WTC11 (cell line): ENCODE results near the gene AOAH.

Experiments
- RELA ChIP-seq: sonication (generic); formaldehyde crosslinking; IDR thresholded peaks from 2 replicates; pipeline ENCODE4 v1.8.1; 2022; ENCODE audit warnings: missing genetic modification reagents, mild to moderate bottlenecking, borderline replicate concordance
- TF ChIP-seq, protein P1 (sequence below): fragments of 200-600 bp; IDR thresholded peaks from 2 replicates; pipeline ENCODE4 v1.8.0; 2022; ENCODE audit warnings: antibody characterized with exemption
- TF ChIP-seq, protein P2 (sequence below): sonication (generic); formaldehyde crosslinking; IDR thresholded peaks from 2 replicates; pipeline ENCODE4 v1.8.1; 2023; ENCODE audit warnings: mild to moderate bottlenecking, moderate library complexity, missing genetic modification reagents
- TF ChIP-seq, protein P3 (sequence below): sonication (generic); formaldehyde crosslinking; IDR thresholded peaks from 2 replicates; pipeline ENCODE4 v1.8.1; 2022; ENCODE audit warnings: low read depth, missing genetic modification reagents, borderline replicate concordance
- TF ChIP-seq, protein P4 (sequence below): sonication (generic); formaldehyde crosslinking; IDR thresholded peaks from 2 replicates; pipeline ENCODE4 v1.8.0; 2022; ENCODE audit warnings: mild to moderate bottlenecking, missing genetic modification reagents

DNA sequence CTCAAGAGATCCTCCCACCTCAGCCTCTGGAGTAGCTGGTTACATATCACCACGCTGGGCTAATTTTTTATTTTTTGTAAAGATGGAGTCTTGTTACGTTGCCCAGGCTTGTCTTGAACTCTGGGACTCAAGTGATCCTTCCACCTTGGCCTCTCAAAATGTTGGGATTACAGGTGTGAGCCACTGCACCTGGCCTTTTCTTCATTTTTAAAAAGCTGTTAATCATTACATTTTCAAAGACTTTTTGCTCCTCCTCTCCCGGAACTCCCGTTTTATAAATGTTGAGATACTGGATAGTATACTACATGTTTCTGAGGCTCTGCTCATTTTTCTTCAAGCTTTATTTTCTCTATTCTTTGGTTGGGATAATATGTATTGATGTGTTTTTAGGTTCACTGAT lies 16.4 kb downstream of the AOAH start:
- TF ChIP-seq, protein P1, sequence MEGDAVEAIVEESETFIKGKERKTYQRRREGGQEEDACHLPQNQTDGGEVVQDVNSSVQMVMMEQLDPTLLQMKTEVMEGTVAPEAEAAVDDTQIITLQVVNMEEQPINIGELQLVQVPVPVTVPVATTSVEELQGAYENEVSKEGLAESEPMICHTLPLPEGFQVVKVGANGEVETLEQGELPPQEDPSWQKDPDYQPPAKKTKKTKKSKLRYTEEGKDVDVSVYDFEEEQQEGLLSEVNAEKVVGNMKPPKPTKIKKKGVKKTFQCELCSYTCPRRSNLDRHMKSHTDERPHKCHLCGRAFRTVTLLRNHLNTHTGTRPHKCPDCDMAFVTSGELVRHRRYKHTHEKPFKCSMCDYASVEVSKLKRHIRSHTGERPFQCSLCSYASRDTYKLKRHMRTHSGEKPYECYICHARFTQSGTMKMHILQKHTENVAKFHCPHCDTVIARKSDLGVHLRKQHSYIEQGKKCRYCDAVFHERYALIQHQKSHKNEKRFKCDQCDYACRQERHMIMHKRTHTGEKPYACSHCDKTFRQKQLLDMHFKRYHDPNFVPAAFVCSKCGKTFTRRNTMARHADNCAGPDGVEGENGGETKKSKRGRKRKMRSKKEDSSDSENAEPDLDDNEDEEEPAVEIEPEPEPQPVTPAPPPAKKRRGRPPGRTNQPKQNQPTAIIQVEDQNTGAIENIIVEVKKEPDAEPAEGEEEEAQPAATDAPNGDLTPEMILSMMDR, result no peak
- TF ChIP-seq RELA, result no peak
- TF ChIP-seq, protein P2, sequence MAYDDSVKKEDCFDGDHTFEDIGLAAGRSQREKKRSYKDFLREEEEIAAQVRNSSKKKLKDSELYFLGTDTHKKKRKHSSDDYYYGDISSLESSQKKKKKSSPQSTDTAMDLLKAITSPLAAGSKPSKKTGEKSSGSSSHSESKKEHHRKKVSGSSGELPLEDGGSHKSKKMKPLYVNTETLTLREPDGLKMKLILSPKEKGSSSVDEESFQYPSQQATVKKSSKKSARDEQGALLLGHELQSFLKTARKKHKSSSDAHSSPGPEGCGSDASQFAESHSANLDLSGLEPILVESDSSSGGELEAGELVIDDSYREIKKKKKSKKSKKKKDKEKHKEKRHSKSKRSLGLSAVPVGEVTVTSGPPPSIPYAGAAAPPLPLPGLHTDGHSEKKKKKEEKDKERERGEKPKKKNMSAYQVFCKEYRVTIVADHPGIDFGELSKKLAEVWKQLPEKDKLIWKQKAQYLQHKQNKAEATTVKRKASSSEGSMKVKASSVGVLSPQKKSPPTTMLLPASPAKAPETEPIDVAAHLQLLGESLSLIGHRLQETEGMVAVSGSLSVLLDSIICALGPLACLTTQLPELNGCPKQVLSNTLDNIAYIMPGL (CRISPR knock-in tag), result no peak
- TF ChIP-seq, protein P3, sequence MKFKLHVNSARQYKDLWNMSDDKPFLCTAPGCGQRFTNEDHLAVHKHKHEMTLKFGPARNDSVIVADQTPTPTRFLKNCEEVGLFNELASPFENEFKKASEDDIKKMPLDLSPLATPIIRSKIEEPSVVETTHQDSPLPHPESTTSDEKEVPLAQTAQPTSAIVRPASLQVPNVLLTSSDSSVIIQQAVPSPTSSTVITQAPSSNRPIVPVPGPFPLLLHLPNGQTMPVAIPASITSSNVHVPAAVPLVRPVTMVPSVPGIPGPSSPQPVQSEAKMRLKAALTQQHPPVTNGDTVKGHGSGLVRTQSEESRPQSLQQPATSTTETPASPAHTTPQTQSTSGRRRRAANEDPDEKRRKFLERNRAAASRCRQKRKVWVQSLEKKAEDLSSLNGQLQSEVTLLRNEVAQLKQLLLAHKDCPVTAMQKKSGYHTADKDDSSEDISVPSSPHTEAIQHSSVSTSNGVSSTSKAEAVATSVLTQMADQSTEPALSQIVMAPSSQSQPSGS, result no peak
- TF ChIP-seq, protein P4, sequence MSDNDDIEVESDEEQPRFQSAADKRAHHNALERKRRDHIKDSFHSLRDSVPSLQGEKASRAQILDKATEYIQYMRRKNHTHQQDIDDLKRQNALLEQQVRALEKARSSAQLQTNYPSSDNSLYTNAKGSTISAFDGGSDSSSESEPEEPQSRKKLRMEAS (CRISPR knock-in tag), result no peak
